Neutrophil (primary cell): ENCODE measurements around the gene PRR29.
"Not testable (repeated sequence)": the region's sequence is repeated elsewhere in the genome, so short reads cannot be mapped to it uniquely, and the experiment has no call there.

Experiments used
- H3K27ac ChIP-seq: fragments of 200-600 bp; sonication (generic); 2 replicates; pipeline ENCODE4 v1.5.1; 2016; ENCODE audit warnings: mild to moderate bottlenecking, moderate library complexity
- H3K27me3 ChIP-seq: fragments of 200-600 bp; sonication (generic); 2 replicates; pipeline ENCODE4 v1.6.0; 2016; ENCODE audit warnings: mild to moderate bottlenecking
- H3K36me3 ChIP-seq: fragments of 200-600 bp; sonication (generic); 2 replicates; pipeline ENCODE4 v1.5.1; 2017
- H3K4me1 ChIP-seq, 2 experiments: fragments of 200-600 bp in 1 of 2; sonication (generic) in 1 of 2; 1 replicate in 1 of 2; 2 replicates in 1 of 2; pipeline versions ENCODE4 v1.5.1 to v1.6.1; 2013 to 2016; ENCODE audit warnings: low read depth in 1 of 2, low read length in 1 of 2, mild to moderate bottlenecking in 1 of 2, moderate library complexity in 1 of 2; ENCODE audit not compliant: control insufficient read depth in 1 of 2, insufficient read depth in 1 of 2
- H3K4me3 ChIP-seq, 2 experiments: fragments of 200-600 bp in 1 of 2; sonication (generic) in 1 of 2; 1 replicate in 1 of 2; 2 replicates in 1 of 2; pipeline ENCODE4 v1.5.1; 2013 to 2016; ENCODE audit warnings: low read depth in 1 of 2, low read length in 1 of 2, mild to moderate bottlenecking in 1 of 2, moderate library complexity in 1 of 2
- H3K9me3 ChIP-seq: fragments of 200-600 bp; sonication (generic); 2 replicates; pipeline ENCODE4 v1.5.1; 2016
- CTCF ChIP-seq: fragments of 200-600 bp; sonication (generic); IDR thresholded peaks from 2 replicates; pipeline ENCODE4 v1.5.1; 2016; ENCODE audit warnings: antibody characterized with exemption

Gene PRR29

GRCh38 chr17:63975541-63976092, 22.5 kb upstream of the PRR29 start:
- no peaks in the 10 kb centered on the region for H3K4me1 ChIP-seq
- TF ChIP-seq CTCF, result no peak

GRCh38 chr17:63976702-63977101, 21.4 kb upstream of the PRR29 start:
- Histone ChIP-seq H3K4me3 (no peak overlapping the region), H3K9me3 (no peaks in the 10 kb centered on the region), H3K4me1 (no peaks in the 10 kb centered on the region), H3K27ac (no peak overlapping the region), H3K36me3 (no peaks in the 10 kb centered on the region), H3K27me3 (no peaks in the 10 kb centered on the region)
- no peak for TF ChIP-seq CTCF

More at GRCh38 chr17:63975541-63976092, 22.5 kb upstream of the PRR29 start:
- Histone ChIP-seq H3K36me3 (no peaks in the 10 kb centered on the region), H3K27ac (no peak overlapping the region), H3K9me3 (no peaks in the 10 kb centered on the region), H3K4me3 (no peak overlapping the region), H3K27me3 (no peaks in the 10 kb centered on the region)

DNA sequence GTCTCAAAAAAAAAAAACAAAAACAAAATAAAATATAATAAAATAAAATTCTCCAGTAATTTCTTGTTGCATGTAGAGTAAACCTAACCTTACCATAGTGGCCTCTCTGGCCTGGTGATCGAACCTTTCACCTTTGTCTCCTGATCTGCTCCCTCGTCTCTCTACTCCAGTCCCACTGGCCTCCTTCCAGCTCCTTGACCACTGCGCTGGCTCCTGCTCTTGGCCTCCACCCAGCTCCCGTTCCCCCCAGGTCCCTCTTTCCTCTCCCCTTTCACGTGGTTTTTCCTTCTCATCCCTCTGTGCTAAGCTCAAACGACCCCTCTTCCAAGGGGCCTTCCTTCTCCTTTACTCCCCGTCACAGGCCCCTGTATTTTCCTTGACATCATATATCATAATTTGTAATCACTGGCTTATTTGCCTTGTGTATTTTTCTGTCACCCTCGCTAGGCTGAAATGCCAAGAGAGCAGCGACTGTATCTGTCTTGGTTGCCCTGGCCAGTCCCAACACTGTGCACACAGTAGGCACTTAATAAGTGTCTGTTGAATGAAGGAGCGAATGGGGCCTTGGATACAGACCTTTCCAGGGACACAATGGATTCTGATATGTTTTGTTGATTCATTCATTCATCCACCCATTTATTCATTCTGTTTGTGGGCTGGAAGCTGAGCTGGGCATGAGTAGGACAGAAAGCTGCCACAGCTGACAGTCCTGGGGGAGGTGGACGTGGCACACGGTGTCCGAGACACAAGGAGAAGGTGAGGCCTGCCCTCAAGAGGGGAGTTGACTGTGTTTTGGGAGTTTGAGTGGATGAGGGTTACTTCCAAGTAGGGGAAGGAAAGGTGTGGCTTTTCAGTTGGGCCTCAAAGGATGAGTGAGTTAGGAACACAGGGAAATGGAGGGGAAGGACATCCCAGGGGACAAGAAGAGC, 19.6 kb upstream of the PRR29 start:
- no peak for TF ChIP-seq CTCF
- H3K4me3 ChIP-seq, result no peak overlapping the region
- no peaks in the 10 kb centered on the region for H3K36me3 ChIP-seq
- no peaks in the 10 kb centered on the region for H3K27me3 ChIP-seq
- no peak overlapping the region for H3K27ac ChIP-seq
- H3K4me1 ChIP-seq, result no peaks in the 10 kb centered on the region
- H3K9me3 ChIP-seq, result no peaks in the 10 kb centered on the region

GRCh38 chr17:63982641-63983040, 15.5 kb upstream of the PRR29 start:
- not testable (repeated sequence) for H3K4me3 ChIP-seq, H3K9me3 ChIP-seq, H3K27ac ChIP-seq, H3K36me3 ChIP-seq, H3K4me1 ChIP-seq, H3K27me3 ChIP-seq

GRCh38 chr17:63983320-63983719, 14.8 kb upstream of the PRR29 start:
- H3K4me3 ChIP-seq, result no peak overlapping the region
- H3K27ac ChIP-seq, result no peak overlapping the region
- TF ChIP-seq CTCF, result no peak
- H3K9me3 ChIP-seq, result no peaks in the 10 kb centered on the region
- no peaks in the 10 kb centered on the region for H3K4me1 ChIP-seq
- H3K36me3 ChIP-seq, result no peaks in the 10 kb centered on the region
- no peaks in the 10 kb centered on the region for H3K27me3 ChIP-seq

DNA sequence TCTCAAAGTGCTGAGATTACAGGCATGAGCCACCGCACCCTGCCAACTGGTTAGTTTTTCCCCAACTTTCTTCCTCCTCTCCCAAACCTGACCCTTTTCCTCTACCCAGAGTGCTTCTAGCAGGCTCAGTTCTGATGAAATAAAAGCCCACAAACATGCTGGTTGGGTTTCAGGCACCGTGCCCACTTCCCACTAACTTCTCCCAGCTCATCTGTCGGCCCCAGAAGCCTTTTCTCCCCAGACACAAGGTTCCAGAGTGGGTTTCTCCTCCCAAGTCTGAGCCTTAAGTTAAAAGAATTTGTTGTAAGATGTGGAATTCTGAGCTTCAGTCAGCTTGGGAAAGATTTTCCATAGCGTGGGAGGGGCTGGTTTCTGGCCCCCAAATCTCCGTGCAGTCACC, 13.9 kb upstream of the PRR29 start:
- H3K36me3 ChIP-seq, result no peaks in the 10 kb centered on the region
- no peaks in the 10 kb centered on the region for H3K9me3 ChIP-seq
- TF ChIP-seq CTCF, result no peak
- H3K27ac ChIP-seq, result no peak overlapping the region
- H3K4me3 ChIP-seq, result no peak overlapping the region
- no peaks in the 10 kb centered on the region for H3K27me3 ChIP-seq
- no peaks in the 10 kb centered on the region for H3K4me1 ChIP-seq
